Measurements from ENCODE around the gene NEU1. TPM values are rescaled to one million over a fixed set of nuclear protein-coding genes. Genes with fewer than 3 reads are reported as not detected.
"Not testable (repeated sequence)": the region's sequence is repeated elsewhere in the genome, so short reads cannot be mapped to it uniquely, and the experiment has no call there.

The NEU1 gene
- total RNA-seq, 4 donors from 2014 or later: 20.8 to 42.7 (median 38.1) TPM

DNA sequence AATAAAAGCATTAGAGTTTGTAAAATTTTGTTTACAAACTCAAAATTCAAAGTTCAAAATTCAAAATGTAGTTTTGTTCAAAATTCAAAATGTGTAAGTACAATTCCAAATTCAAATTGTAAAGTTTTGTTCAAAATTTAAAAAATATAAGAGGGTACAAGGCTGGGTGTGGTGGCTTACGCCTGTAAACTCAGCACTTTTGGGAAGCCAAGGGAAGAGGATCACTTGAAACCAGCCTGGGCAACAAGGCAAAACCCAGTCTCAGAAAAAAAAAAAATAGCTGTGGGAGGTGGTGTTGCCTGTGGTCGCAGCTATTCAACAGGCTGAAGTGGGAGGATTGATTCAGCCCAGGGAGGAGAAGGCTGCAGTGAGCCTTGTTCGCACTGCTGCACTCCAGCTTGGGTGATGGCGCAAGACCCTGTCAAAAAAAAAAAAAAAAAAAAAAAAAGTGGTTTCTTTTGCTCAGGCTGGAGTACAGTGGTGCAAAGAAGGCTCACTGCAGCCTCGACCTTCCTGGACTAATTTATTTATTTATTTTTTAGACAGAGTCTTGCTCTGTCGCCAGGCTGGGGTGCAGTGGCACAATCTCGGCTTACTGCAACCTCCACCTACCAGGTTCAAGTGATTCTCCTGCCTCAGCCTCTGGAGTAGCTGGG, 44.7 kb upstream of the NEU1 start:
- no peak for DNase-seq
- H3K4me1 ChIP-seq: peaks cover 7% of the 10 kb centered on the region in 2 donors
- ATAC-seq: no peak
- in situ Hi-C loops (cut with MboI; ENCODE audit: low sequenced_read_pairs in 4 of 4) (loop anchor here in 2 of 4 donors (10.0 kb wide), 1 partner anchor 48 kb away; the partner anchor contains the start of genes NELFE (in 2 of the 2) and SKIC2 (in 2 of the 2)), intact Hi-C loops (cut with DNase I; ENCODE audit: low total_unique reads) (no loop called here)
- H3K27me3 ChIP-seq: no peaks in the 10 kb centered on the region
- H3K27ac ChIP-seq: no peak overlapping the region
- TF ChIP-seq POLR2A (IDR thresholded peaks at IDR 0.05): no peak
- TF ChIP-seq, protein P1, sequence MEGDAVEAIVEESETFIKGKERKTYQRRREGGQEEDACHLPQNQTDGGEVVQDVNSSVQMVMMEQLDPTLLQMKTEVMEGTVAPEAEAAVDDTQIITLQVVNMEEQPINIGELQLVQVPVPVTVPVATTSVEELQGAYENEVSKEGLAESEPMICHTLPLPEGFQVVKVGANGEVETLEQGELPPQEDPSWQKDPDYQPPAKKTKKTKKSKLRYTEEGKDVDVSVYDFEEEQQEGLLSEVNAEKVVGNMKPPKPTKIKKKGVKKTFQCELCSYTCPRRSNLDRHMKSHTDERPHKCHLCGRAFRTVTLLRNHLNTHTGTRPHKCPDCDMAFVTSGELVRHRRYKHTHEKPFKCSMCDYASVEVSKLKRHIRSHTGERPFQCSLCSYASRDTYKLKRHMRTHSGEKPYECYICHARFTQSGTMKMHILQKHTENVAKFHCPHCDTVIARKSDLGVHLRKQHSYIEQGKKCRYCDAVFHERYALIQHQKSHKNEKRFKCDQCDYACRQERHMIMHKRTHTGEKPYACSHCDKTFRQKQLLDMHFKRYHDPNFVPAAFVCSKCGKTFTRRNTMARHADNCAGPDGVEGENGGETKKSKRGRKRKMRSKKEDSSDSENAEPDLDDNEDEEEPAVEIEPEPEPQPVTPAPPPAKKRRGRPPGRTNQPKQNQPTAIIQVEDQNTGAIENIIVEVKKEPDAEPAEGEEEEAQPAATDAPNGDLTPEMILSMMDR (IDR thresholded peaks at IDR 0.05 in 4 of 5, conservative IDR thresholded peaks at IDR 0.05 in 1 of 5): no peak
- H3K9me3 ChIP-seq: no peaks in the 10 kb centered on the region
- H3K36me3 ChIP-seq: no peaks in the 10 kb centered on the region
- no peak overlapping the region for H3K4me3 ChIP-seq

DNA sequence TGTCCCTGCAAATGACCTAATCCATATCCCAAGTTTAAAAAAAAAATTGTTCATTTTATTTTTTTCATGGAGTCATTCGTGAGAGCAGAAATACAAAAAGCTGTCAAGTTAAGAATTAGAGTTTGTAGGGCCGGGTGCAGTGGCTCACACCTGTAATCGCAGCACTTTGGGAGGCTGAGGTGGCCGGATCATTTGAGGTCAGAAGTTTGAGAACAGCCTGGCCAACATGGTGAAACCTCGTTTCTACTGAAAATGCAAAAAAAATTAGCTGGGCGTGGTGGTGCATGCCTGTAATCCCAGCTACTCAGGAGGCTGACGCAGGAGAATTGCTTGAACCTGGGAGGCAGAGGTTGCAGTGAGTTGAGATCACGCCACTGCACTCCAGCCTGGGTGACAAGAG, 44.1 kb upstream of the NEU1 start:
- H3K9me3 ChIP-seq; H3K4me3 ChIP-seq; H3K36me3 ChIP-seq; H3K27ac ChIP-seq; intact Hi-C loops (cut with DNase I; ENCODE audit: low total_unique reads); DNase-seq; H3K4me1 ChIP-seq; ATAC-seq; H3K27me3 ChIP-seq: not testable (repeated sequence)
- in situ Hi-C loops (cut with MboI; ENCODE audit: low sequenced_read_pairs in 4 of 4): loop anchor here in 2 of 4 donors (10.0 kb wide), 1 partner anchor 48 kb away; the partner anchor contains the start of genes NELFE (in 2 of the 2) and SKIC2 (in 2 of the 2)

DNA sequence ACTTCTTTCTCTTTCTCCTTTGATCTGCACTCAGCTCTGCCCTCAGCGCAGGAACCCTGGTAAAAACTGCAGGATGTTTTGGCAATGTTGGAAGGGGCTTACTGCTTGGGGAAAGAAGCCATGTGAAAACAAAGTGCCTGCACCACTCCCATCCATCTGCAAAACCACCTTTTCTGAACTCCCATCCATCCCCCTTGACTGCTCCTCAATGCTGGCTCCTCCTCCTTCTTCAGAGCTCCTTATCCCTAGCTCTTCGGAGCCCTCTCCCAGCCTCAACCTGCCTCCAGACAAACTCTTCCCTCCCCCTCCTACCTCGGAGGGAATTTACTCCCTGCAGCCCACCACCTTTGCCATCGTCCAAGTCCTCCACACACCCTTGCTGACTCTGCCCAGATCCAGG, 43.5 kb upstream of the NEU1 start:
- no peaks in the 10 kb centered on the region for H3K36me3 ChIP-seq
- in situ Hi-C loops (cut with MboI; ENCODE audit: low sequenced_read_pairs in 4 of 4): loop anchor here in 2 of 4 donors (10.0 kb wide), 1 partner anchor 49 kb away; the partner anchor contains the start of genes NELFE (in 2 of the 2) and SKIC2 (in 2 of the 2)
- H3K27me3 ChIP-seq: no peaks in the 10 kb centered on the region
- no peaks in the 10 kb centered on the region for H3K9me3 ChIP-seq
- TF ChIP-seq POLR2A (IDR thresholded peaks at IDR 0.05): no peak
- TF ChIP-seq, protein P1 (IDR thresholded peaks at IDR 0.05 in 4 of 5, conservative IDR thresholded peaks at IDR 0.05 in 1 of 5): no peak
- H3K4me3 ChIP-seq: no peak overlapping the region
- ATAC-seq: no peak
- no peak overlapping the region for H3K27ac ChIP-seq
- DNase-seq: no peak
- intact Hi-C loops (cut with DNase I; ENCODE audit: low total_unique reads): no loop called here
- H3K4me1 ChIP-seq: peaks cover 7% of the 10 kb centered on the region in 2 donors

DNA sequence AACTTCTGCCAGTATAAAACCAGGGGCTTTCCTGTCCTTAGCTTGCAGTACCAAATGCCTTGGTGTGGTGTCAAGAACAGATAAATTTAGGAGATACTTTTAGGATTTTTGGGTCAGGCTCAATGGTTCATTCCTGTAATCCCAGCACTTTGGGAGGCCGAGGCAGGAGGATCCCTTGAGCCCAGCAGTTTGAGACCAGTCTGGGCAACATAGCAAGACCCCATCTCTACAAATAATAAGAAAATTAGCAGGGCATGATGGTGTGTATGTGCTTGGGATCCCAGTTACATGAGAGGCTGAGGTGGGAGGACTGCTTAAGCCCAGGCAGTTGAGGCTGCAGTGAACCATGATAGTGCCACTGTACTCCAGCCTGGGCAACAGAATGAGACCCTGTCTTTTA, 42.4 kb upstream of the NEU1 start:
- H3K4me3 ChIP-seq: no peak overlapping the region
- ATAC-seq: no peak
- no peak overlapping the region for H3K27ac ChIP-seq

DNA sequence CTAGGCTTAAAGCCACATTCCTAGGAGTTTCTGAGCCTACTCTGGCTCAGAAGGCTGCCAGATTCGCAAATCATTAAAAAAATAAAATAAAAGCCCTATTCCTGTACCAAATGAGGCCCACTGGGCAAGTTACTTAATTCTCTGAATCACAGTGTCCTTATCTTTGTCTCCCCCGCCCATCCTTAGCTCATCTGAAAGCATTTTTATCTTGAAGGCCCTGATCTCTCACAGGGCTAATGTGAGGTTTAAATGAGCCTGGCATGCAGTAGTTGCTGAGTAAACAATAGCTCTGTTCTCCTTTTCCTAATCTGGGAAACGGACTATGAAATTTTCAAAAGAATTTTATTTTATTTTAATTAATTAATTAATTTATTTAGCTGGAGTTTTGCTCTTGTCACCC, 41.3 kb upstream of the NEU1 start:
- H3K27ac ChIP-seq: no peak overlapping the region

More for the DNA sequence above, 42.4 kb upstream of the NEU1 start:
- H3K4me1 ChIP-seq: peaks cover 7 to 13% of the 10 kb centered on the region in 2 donors
- in situ Hi-C loops (cut with MboI; ENCODE audit: low sequenced_read_pairs in 4 of 4) (loop anchor here in 2 of 4 donors (10.0 kb wide), 1 partner anchor 50 kb away; the partner anchor contains the start of genes NELFE (in 2 of the 2) and SKIC2 (in 2 of the 2)), intact Hi-C loops (cut with DNase I; ENCODE audit: low total_unique reads) (no loop called here)
- H3K36me3 ChIP-seq: no peaks in the 10 kb centered on the region
- TF ChIP-seq POLR2A (IDR thresholded peaks at IDR 0.05): no peak
- TF ChIP-seq, protein P1 (IDR thresholded peaks at IDR 0.05 in 4 of 5, conservative IDR thresholded peaks at IDR 0.05 in 1 of 5): no peak
- no peaks in the 10 kb centered on the region for H3K27me3 ChIP-seq
- DNase-seq: no peak
- no peaks in the 10 kb centered on the region for H3K9me3 ChIP-seq

More for the DNA sequence above, 41.3 kb upstream of the NEU1 start:
- H3K27me3 ChIP-seq: no peaks in the 10 kb centered on the region
- no peaks in the 10 kb centered on the region for H3K36me3 ChIP-seq
- H3K9me3 ChIP-seq: no peaks in the 10 kb centered on the region
- peaks cover 9 to 13% of the 10 kb centered on the region in 2 donors for H3K4me1 ChIP-seq
- DNase-seq (no peak), ATAC-seq (no peak)
- TF ChIP-seq POLR2A (IDR thresholded peaks at IDR 0.05): no peak
- TF ChIP-seq, protein P1 (IDR thresholded peaks at IDR 0.05 in 4 of 5, conservative IDR thresholded peaks at IDR 0.05 in 1 of 5): no peak
- intact Hi-C loops (cut with DNase I; ENCODE audit: low total_unique reads) (loop anchor here (2.0 to 5.0 kb wide), 2 partner anchors 55 to 273 kb away; partner anchors contain the start of genes AGPAT1, NELFE, RNF5 and SKIC2), in situ Hi-C loops (cut with MboI; ENCODE audit: low sequenced_read_pairs in 4 of 4) (loop anchor here in 2 of 4 donors (10.0 kb wide), 1 partner anchor 51 kb away; the partner anchor contains the start of genes NELFE (in 2 of the 2) and SKIC2 (in 2 of the 2))
- no peak overlapping the region for H3K4me3 ChIP-seq

All from gastrocnemius medialis (tissue), 4 donors.